GM21526 (cell line): ENCODE data around the gene TTC34.
"Not testable (repeated sequence)": the region's sequence is repeated elsewhere in the genome, so short reads cannot be mapped to it uniquely, and the experiment has no call there.

Source experiments
- ATAC-seq: cut with Tn5 transposase; IDR thresholded peaks from one replicate; pipeline ENCODE4 v1.9.1; 2021; ENCODE audit warnings: moderate library complexity; ENCODE audit not compliant: unreplicated experiment, low FRiP score

The TTC34 gene

DNA sequence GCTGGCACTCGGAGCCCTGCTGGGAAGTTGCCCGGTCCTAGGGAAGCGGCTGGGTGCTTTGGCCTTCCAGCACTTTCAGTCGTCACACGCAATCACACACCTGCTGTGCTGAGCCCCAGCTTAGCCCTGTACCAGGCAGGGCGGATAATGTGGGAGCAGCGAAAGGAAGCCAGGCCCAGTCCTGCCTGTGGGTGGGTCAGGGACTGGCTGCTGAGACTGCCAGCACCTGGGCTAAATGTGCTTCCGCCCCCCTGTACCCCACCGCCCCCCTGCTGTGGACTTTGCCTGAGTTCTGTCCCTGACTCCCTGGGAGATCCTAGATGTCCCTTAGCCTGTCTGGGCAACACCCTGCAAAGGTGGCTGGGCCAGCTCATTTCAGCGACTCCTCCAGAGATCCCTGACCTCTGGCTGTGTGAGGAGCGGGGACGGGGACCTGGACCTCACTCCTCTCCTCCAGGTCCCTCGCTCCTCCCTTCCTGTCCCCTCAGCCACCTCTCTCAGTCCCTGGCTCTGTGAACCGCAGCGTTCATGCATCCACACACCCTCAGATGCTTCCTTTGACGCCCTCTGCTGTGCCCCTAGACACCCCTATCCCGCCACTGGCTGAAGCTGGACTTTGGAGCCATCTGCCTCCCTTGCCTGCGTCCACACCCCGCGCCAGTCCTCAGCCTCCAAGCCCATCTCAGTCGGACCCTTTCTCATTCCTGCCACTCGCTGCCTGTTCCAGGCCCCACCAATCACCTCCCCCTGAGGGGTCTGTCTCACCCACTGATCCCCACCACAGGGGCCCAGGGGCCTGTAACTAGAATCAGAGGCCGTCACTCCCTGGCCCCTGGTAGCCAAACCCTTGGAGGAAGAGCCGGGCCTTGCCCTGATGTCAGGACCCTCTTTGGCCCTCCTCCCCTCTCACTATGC is 170.1 kb downstream of the TTC34 start:
- ATAC-seq = no peak

DNA sequence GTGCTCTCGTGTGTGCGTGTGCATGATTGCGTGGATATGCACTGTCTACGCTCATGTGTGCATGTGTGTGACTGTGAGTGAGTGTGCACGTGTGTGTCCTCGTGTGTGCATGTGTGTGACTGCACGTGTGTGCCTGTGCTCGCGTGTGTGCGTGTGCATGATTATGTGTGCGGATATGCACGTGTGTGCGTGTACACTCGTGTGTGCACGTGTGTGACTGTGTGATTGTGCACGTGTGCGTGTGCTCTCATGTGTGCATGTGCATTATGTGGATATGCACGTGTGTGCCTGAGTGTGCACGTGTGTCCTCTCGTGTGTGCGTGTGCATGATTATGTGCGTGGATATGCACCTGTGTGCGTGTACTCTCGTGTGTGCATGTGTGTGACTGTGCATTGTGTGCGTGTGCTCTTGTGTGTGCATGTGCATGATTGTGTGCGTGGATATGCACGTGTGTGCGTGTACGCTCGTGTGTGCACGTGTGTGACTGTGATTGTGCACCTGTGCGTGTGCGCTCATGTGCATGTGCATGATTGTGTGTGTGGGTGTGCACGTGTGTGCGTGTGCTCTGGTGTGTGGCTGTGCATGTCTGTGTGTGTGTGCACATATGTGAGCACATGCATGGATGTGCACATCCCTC is 170.9 kb downstream of the TTC34 start:
- no peak for ATAC-seq

DNA sequence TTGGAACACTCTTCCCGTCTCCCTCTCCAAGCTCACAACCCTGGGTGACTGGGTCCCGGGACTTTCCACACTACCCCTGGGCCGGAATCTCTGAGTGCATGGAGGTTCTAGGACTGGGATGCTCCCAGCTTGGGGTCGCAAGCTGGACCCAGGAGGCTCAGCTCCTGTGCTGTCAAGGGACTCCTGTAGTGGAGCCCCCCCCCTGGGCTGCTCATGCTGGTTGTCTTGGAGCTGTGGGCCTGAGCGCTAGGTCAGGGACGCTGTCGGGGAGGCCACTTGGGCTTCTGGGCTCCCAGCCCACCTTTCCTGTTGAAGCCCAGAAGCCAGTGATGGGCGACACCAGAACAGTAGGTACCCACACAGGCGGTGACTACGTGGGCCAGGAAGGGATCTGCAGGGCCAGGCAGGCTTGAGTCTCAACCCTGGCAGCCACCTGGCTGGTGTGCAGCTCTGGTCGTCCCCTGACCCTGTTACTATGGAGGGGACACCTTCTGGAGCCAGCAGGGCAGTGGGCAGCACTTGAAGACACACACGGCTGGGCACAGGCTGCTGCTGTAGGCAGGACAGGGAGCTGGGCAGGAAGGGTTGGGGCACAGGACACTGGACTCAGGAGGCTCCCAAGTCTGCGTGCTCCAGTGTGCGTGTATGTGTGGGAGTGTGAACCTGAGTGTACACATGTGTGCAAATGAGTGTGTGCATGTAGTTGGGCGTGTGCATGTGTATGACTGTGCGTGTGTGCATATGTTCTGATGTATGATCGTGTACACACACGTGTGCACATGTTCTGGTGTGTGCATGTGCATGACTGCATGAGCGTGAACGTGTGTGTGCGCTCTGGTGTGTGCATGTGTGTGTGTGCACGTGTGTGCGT is 171.6 kb downstream of the TTC34 start:
- ATAC-seq = no peak

DNA sequence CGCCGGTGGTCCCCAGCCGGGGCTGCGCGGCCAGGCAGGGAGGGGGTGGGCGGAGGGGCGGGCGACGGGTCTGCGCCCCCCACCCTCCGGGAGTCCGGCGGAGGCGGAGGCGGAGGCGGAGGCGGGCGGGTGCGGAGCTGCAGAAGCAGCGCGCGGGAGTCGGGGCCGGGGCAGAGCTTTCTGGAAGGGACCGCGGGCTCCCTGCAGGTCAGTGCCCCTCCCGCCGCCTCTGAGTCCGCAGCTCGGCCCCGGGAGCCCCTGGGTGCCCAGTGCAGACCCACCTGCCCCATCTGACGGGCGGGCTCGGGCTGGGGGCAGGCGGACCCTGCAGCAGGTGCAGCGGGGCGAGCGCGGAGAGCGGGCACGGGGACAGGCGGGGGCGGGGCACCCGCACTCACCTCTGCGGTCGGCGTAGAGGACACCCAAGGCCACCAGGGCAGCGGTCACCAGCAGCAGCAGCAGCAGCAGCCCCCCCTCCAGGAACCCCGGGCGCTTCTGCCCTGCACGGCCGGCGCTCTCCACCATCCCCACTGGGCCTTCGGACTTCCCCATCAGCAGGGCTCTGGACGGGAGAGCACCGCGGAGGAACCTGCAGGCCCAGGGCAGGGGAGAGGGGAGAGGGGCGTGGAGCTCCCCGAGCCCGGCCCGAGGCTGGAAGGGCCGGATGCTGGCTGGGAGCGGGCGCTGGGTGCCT is 172.4 kb downstream of the TTC34 start:
- ATAC-seq = no peak

DNA sequence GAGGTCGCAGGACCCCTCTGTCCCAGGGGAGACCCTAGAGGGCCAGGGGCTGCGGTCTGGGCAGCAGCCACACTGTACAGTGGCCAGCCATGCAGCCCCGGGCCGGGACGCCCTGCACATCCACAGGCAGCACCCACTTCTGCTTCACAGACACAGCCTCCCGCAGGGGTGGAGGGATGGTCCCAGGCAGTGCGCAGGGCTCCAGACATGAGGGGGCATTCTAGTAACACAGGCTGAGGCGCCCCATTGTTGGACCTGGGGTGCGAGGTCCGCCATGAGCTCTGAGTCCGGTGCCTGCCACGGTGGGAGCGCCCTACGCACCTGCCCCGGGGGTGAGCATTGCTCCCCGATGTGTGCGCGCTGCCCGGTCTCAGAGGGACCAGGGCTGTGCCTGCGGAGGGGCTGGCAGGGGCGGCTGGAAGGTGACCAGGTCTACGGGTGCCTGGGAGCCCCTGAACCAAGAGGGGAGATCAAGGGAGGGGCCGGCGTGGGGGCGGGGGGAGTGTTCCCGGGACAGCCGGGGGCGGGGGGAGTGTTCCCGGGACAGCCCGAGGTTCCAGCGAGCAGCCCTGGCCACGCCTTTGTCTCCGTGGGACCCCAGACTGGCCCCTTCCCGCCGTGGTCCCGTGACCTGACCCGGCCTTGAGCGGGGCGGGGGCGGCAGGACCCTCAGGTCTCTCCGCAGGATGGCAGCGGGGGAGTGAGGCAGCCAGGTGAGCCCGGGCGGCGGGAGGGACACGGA is 173.1 kb downstream of the TTC34 start:
- no peak for ATAC-seq

DNA sequence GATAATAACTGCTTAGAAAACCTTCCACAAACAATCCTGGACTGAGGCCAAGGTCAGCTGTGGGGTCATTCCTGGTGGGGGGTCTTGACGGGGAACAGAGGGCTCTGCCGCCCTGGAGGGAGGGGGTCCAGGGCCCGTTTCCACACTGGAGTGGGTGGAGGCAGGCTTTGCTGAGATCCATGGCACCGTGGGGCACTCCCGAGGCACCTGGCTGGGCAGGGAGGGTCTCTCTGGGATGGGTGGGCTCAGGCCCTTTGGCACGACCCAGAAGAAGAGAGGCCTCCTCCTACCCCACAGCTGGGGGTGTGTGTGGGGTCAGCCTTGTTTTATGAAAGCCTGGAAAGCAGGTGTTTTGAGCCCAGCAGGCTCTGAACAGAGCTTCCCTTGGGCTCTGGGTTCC is 173.7 kb downstream of the TTC34 start:
- ATAC-seq = no peak

DNA sequence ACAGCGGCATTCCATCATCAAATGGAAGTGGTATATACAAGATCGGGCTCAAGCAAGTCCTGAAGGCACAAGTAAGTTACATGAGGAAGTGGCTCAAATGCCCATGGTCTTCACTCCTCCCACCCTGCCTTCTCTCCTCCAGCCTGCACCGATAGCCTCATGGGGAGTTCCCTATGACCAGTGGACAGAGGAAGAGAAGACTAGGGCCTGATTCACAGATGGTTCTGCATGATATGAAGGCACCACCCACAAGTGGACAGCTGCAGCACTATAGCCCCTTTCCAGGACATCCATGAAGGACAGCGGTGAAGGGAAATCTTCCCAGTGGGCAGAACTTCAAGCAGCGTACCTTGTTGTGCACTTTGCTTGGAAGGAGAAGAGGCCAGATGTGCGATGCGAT is 175.7 kb downstream of the TTC34 start:
- ATAC-seq = not testable (repeated sequence)

DNA sequence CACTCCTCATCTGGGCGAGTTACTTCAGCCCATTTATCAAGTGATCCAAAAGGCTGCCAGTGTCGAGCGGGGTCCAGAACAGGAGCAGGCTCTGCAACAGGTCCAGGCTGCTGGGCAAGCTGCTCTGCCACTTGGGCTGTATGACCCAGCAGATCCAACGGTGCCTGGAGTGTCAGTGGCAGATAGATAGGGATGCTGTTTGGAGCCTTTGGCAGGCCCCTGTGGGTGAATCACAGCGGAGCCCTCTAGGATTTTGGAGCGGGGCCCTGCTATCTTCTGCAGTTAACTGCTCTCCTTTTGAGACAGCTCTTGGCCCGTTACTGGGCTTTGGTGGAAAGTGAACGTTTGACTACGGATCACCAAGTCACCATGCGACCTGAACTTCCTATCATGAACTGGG is 176.2 kb downstream of the TTC34 start:
- ATAC-seq = no peak

DNA sequence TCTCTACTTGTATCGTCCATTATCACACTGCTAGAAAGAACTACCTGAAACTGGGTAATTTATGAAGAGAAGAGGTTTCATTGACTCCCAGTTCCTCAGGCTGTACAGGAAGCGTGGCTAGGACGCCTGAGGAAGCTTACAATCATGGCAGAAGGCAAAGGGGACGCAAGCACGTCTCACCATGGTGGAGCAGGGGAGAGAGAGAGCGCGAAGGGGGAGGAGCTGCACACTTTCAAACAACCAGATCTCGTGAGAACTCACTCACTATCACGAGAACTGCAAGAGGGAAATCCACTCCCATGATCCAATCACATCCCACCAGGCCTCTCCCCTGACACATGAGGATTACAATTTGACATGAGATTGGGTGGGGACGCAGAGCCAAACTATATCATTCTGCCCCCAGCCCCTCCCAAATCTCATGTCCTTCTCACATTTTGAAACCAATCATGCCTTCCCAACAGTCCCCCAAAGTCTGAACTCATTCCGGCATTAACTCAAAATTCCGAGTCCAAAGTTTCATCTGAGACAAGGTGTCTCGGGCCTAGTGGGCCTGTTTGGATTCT is 176.7 kb downstream of the TTC34 start:
- no peak for ATAC-seq

DNA sequence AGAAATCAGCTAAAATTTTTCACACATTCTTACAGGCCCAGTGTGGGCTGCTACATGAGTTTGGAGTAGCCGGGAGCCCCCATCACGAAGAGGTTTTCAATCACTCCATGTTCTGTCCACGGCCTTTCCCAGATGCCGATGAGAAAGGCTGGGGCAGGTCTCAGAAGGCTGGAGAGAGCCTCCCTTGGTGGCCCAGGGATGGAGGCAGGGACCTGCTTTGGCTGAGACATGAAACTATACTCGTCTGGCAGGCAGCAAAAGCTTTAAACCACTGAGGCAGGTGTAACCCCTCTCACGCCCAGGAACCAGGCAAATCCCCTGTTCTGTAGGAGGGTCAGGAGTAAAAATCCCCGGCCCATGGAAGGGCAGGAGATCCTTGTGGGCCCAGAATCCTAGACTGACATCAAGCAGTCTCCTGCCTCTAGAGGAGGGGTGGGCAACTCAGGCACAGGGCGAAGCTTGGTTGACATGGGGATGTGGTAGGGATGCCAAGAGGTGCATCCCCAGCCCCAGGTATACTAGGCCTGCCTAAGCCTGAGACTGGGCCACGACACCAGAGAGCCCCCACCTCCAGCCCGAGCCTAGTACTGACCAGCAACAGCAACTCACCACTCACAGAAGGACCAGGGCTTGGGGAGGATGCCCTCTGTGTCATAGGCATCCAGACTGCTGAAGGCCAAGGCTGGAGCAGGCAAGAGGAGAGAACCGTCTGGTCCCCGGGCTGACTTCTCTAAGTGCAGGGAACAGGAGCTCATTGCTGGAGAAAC is 177.7 kb downstream of the TTC34 start:
- no peak for ATAC-seq

DNA sequence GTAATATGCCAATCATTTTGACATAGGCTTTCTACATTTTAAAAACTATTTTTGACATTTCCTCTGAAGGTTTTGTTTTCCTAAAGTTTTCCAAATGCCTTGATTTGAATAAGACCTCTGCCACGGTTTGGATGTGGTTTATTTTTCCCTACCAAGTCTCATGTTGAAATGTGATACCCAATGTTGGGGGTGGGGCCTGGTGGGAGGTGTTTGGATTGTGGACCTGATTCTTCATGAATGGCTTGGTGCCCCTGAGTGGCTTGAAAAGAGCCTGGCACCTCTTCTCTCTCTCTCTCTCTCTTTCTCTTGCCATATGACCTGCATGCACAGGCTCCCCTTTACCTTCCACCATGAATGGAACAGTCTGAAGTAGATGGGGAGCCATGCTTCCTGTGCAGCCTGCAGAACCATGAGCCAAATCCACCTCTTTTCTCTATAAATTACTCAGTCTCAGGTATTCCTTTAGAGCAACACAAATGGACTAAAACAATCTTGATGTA is 183.5 kb downstream of the TTC34 start:
- no peak for ATAC-seq

DNA sequence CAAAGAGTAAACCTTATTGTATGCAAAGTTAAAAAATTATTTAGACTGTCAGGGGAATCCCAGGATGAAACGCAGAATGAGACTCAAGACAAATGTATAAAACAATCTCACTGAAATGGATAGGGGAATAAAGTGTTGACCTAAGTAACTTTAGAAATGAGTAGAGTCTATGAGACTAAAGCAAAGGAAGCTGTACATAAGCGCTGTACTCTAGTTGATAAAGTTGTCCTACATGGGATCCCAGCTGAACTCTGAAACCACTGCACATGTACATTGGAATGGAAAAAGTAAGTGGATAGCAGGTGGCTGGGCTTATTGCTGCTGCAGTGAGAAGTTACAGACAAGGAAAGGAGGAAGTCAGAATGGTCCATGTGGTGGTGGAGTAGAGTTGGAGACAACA is 187.3 kb downstream of the TTC34 start:
- ATAC-seq = no peak

DNA sequence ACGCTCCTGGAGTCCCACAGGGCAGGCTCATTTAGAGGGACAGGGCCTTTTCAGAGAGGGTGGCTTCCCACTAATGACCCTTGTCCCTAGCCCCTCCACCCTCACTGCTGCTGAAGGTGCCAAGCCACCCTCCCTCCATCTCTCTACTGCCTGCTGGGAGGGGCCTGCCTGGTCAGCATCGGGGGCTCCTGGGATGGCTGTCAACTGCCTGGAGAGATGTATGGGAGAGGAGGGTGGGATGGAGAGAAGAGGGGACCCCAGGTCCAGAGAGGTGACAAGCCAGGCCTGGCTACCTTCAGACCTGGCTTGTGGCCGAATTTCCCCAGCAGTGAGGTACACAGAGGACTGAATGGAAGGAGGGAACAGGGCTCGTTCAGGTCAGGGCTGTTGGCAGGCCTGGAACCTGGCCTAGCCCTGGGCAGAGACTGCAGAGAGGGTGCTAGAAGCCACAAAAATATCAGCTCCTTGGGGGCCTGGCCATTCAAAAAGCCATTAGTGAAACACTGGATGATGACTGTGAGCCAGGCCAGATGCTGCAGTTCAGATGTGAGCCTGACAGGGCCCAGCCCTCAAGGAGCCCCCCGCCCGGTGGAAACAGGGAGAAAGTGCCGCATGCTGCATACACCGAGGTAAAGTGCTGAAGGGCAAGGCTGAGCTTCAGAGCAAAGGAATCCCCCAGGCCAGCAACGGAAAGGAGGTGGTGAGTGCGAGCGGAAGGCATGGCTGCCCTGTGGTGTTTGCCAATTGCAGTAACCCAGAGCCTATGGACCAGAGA is 188.7 kb downstream of the TTC34 start:
- ATAC-seq = no peak

DNA sequence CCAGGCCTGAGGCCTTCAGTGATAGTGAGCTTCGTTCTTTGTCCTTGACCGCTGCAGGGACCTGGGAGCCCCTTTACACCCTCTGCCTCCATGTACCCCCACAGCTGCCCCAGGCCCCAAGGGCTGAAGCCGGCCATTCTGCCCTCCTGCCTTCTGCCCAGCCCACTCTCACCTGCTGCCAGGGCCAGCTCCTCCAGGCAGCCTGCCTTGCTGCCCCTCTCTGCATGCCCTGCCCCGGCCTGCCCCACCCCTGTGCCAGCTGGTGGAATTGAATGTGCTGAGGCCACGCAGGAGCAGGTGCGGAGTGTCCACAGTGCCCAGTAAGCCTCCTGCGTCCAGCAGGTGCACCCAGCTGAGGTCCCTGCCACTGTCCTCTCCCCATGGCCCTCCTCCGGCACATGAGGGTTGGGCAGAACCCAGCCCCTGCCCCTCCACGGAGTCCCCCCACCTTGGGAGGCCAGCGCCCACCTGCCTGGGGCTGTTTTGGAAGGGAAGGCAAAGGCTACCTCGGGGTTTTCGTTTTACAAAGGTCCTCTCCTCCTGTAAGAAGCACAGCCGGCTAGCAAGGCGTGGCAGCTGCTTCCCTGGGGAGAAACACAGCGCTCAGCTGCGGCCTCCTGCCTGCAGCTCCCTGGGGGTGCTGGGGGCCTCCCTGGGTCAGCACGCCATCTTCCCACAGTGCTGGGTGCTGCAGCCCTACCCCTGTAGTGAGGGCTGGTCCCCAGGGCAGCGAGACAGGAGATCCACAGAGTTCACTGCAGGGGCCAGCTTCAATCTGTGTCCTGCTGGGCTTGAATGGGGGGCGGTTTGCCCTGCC is 189.7 kb downstream of the TTC34 start:
- ATAC-seq = no peak

DNA sequence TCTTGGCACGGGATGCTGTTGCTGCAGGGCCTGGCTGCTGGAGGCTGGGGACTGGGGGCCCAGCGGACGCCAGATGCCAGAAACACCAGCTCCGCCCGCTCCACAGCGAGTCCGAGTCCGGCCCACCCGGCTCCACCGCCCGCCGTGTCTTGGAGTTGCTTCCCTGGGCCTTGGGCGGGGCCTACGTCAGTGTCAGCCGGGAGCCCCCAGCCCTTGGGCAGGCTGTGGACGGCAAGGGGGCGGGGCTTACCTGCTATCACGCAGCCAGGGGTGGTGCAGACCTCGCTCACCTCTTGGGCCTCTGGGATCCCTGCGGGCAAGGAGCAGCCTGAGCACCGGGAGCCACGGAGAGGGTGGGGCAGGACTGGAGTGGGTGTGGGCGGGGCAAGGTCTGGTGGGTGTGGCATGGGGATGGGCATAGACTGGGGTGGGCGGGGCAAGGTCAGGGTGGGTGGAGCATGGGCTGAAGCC is 190.4 kb downstream of the TTC34 start:
- ATAC-seq = no peak

DNA sequence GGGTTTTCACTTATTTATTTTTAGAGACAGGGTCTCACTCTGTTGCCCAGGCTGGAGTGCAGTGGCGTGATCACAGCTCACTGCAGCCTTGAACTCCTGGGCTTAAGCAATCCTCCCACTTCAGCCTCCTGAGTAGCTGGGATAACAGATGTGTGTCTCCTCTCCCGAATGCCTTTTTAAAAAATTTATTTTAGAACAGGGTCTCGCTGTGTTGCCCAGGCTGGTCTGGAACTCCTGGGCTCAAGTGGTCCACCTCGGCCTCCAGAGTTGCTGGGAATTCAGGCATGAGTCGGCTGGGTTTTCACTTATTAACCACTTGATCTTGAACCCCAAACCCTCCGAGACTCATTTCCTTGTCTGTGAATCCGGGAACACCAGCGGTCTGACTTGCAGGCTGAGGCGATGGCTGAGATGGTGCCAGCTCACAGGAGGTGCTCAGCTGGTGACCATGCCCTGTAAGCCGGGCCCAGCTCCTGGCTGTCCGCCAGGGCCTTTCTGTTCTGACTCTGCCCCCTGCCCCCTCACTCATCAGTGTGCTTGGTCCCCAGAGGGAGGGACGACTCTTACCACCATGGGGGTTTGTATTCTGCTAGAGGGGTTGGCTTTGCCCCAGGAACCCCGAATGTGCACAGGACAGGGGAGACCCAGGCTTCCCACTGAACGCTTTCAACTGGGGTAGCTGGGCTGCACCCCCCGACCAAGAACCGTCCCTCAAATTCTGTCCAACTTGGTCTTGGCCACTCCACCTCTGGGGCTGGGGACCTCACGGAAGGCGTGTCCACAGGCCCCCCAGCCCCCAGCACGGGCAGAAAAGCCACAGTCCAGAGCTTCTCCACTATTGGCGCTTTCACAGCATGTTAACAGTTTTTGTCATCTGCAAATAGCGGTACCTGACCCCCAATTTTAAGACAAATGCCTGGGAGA is 191.2 kb downstream of the TTC34 start:
- no peak for ATAC-seq
